ENCODE results near the gene TRMT6.

TRMT6 gene

GRCh38 chr20:5950271-5951031 is at the start of gene TRMT6, which contains the start of gene MCM8:
TRMT6 (minus strand) TSS chr20:5950533; CDS start chr20:5950405, 128 bp downstream.
MCM8 (plus strand) TSS chr20:5950652; CDS start chr20:5952016, 1,364 bp downstream.
- peak; percentile 98 for DNase-seq

DNA sequence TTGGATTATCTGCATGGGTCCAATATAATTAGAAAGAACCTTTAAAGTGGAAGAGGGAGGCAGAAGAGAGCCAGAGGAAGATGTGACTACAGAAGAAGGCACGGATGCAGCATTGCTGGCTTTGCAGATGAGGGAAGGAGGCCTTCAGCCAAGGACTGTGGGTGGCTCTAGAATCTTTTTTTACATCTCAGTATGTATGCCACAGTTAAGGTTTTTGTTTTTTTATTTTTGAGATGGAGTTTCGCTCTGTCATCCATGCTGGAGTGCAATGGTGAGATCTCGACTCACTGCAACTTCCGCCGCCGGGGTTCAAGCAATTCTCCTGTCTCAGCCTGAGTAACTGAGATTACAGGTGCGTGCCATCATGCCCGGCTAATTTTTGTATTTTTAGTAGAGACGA is 49.5 kb upstream of the TRMT6 start:
- DNase-seq: no peak

DNA sequence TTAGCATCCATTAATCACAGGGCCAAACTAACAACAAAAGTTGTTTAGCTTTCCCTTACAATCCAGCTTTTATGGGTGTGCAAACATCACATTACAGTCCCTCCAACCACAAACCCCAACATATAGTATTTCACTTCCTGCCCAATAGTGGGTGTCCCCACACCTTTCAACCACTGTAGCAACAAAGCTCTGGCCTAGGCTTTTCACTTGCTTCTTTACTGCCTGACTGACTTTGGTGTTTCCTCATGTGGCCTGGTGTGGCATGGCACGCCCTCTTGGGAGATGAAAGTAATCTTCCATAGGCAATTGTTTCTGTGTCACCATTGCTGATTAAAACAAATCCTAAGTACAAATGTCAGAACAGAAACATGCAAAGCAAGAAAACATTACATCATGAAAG is 46.4 kb upstream of the TRMT6 start:
- no peak for DNase-seq

DNA sequence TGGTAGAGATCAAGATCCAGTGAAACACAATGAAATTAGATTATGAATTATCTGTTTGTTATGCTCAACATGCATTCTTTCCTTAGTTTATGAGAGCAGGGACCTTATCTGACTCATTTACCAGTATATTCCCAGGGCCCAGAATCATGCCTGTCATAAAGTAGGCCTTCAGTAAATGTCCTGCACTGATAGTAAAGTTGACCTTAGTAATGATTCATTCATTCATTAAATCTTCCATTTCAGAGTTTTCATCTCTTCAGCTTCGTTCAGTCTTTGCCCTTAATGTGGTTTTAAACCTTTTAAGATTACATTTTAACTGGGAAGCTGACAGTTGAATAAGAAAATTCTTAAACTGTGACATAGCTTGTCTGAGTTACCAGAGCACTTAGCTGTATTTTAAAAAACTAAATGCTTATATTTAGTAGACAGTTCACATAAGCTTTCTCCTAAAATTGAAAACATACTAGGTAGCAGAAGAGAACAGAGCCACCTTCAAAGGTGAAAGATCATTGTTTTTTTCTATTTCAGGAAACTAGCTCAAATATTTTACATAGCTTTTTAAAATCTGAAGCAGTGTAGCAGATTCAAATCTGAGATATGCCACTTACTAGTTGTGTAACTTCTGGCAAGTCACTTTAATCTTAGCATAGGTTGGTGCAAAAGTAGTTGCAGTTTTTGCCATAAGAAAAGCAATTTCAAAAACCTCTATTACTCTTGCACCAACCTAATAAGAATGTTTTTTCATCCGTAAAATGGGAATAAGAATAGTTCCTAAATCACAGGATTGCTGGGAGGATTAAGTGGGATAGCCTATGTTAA is 41.5 kb upstream of the TRMT6 start:
- DNase-seq: no peak

GRCh38 chr20:5990946-5991345 is 40.6 kb upstream of the TRMT6 start:
- no peak for DNase-seq

- no peak for DNase-seq
These were observed 39.2 kb upstream of the TRMT6 start for GRCh38 chr20:5989539-5989938.

- DNase-seq: no peak
These were observed 37.0 kb upstream of the TRMT6 start for GRCh38 chr20:5987383-5987782.

DNA sequence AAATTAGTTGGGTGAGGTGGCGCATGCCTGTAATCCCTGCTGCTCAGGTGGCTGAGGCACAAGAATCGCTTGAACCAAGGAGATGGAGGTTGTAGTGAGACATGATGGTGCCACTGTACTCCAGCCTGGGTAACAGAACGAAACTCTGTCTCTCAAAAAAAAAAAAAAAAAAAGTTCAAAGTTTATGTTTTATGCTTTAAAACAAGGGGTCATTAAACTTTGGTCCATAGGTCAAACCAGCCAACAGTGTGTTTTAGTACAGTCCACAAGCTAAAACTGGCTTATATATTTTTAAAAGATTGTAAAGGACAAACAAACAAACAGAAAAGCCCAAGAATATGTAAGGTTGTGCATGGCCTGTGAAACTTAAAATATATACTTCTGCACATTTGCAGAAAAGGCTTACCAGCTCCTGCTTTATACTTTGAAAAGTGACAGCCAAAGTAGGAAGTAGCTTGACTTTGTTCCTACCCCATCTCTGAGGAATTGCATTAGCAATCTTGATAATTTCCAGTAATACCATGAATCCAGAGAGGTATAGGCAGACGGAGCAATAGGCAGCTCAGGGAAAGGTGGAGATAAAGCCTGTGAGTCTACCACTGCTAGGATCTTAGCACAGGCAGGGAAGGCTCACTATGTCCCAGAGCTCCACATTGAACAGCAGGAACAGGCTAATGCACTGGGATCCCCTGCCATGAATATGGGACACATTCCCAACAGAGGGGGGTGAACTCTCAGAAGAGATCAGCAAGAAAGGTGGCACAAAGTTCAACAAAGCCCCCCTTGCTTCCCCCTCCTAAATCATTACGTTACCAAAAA is 30.6 kb upstream of the TRMT6 start:
- DNase-seq: no peak

DNA sequence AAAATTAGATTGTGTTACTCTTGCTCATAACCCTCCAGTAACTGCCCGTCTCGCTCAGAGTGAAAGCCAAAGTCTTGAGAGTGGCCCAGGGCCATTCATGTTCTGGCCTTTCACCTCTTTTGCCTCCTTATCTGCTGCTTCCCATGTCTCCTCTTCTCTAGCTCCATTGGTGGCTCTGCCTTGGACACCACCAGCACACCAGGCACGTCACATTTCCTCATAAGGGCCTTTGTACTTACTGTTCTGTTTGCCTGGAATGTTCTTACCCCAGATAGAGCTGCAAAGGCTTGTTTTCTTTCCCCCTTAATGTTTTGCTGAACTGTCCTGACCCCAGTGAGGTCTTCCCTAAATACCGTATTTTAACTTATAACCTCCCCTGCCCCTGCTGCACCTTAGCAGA is 29.5 kb upstream of the TRMT6 start:
- DNase-seq: no peak

GRCh38 chr20:5977975-5978374 is 27.6 kb upstream of the TRMT6 start:
- DNase-seq: no peak

- DNase-seq: no peak
These were observed 26.9 kb upstream of the TRMT6 start for GRCh38 chr20:5977223-5977622.

DNA sequence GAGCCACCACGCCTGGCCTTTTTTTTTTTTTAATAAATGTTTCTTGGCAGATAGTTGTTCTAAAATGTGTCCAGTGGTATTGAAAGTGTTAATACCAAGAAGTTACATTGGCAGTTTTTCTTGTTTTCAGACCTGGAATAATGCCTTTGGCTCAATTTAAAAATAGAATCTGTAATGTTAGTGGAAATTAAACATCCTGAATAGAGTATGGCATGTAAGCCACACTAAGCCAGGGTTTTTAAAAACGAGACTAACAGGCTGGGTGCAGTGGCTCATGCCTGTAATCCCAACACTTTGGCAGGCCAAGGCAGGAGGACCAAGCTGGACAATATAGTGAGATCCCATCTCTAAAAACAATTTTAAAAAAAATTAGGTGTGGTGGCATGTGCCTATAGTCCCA is 25.4 kb upstream of the TRMT6 start:
- DNase-seq: no peak

DNA sequence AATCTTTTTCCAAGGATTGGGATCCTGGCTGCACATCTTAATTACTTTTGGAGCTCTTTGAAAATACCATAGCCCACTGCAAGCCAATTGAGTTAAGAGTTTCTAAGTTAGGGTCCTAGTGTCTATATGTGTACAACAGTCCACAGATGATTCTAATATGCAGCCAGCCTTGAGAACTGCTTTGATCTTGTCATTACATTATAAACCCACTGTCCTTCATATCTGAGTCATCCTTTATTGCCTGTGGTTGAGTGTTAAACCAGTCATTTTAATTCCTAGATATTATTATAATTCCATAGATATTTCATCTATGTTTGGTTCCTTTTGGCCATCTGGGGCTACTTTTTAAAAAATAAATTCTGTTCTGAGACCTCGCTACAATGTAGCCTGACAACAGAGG is 24.2 kb upstream of the TRMT6 start:
- no peak for DNase-seq

GRCh38 chr20:5973971-5974370 is 23.6 kb upstream of the TRMT6 start:
- DNase-seq: no peak

- DNase-seq: no peak
These were observed 22.8 kb upstream of the TRMT6 start for GRCh38 chr20:5973172-5973571.

GRCh38 chr20:5971203-5971602 is 20.9 kb upstream of the TRMT6 start:
- no peak for DNase-seq

- DNase-seq: no peak
These were observed 20.0 kb upstream of the TRMT6 start for GRCh38 chr20:5970381-5970780.

- DNase-seq: no peak
These were observed 19.6 kb upstream of the TRMT6 start for GRCh38 chr20:5969940-5970339.

DNA sequence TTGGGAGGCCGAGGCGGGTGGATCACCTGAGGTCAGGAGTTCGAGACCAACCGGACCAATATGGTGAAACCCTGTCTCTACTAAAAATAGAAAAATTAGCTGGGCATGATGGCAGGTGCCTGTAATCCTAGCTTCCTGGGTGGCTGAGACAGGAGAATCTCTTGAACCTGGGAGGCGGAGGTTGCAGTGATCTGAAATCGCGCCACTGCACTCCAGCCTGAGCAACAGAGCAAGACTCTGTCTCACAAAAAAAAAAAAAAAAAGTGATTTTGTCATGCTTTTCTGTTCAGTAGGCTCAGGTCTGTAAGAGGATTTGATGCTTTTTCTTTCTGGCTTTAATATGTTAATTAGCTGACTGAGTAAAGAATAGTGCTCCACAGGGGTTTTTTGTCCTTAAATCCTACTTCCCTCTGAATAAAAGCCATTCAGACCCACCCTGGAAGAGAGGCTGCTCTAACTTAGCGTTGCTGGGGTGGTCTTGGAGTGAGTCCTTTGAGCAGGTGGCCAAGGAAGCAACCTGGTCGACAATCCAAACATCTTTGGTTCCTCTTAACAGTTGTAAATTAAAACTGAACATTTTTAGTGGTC is 19.1 kb upstream of the TRMT6 start:
- DNase-seq: no peak

DNA sequence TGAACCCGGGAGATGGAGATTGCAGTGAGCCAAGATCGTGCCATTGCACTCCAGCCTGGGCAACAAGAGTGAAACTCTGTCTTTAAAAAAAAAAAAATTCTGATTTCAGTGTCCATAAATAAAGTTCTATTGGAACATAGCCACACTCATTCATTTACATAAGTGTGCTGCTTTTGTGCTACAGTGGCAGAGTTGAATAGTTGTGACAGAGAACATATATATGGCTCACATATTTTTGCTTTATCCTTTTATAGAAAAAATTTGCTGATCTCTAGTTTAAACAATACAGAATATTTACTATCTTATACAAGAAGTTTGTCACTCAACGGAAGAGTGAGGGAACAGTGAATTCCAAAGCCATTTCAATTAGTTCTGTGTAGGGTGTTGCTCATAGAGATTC is 18.1 kb upstream of the TRMT6 start:
- DNase-seq: no peak

- DNase-seq: no peak
These were observed 17.1 kb upstream of the TRMT6 start for GRCh38 chr20:5967469-5967868.

- no peak for DNase-seq
These were observed 426 bp downstream of the TRMT6 start for GRCh38 chr20:5949943-5950270.

- no peak for DNase-seq
These were observed 3.1 kb downstream of the TRMT6 start for GRCh38 chr20:5947276-5947675.
